Measurements from ENCODE around the gene KCNJ16. TPM values are rescaled to one million over a fixed set of nuclear protein-coding genes. Genes with fewer than 3 reads are reported as not detected.

KCNJ16 gene
- total RNA-seq, 4 donors from 2014 or later, result 0.44 TPM; not detected in 3

DNA sequence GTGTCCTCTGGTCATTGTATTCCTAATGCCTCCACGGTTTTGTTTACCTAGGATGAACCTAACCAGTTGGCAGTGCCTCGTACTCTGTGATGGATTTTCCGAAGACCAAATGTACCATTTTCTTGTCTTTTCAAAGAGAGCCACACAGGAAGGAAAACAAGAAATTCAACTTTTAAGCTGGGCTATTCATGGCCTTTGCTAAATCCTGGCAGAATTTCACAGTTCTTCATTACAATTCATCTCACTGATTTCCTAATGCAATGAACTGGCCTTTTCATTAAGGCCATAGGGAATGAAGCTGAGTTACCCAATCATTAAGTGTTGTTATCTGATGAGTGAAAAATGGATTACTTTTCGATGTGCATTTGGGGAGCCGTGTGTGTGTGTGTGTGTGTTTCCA lies 7.9 kb upstream of the KCNJ16 start:
- no peaks in the 10 kb centered on the region for H3K9me3 ChIP-seq
- H3K36me3 ChIP-seq, result no peaks in the 10 kb centered on the region
- H3K4me1 ChIP-seq, result peaks cover 0 to 6% (median 0%) of the 10 kb centered on the region in 3 donors
- H3K27me3 ChIP-seq, result no peaks in the 10 kb centered on the region
- TF ChIP-seq, protein P1, sequence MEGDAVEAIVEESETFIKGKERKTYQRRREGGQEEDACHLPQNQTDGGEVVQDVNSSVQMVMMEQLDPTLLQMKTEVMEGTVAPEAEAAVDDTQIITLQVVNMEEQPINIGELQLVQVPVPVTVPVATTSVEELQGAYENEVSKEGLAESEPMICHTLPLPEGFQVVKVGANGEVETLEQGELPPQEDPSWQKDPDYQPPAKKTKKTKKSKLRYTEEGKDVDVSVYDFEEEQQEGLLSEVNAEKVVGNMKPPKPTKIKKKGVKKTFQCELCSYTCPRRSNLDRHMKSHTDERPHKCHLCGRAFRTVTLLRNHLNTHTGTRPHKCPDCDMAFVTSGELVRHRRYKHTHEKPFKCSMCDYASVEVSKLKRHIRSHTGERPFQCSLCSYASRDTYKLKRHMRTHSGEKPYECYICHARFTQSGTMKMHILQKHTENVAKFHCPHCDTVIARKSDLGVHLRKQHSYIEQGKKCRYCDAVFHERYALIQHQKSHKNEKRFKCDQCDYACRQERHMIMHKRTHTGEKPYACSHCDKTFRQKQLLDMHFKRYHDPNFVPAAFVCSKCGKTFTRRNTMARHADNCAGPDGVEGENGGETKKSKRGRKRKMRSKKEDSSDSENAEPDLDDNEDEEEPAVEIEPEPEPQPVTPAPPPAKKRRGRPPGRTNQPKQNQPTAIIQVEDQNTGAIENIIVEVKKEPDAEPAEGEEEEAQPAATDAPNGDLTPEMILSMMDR (IDR thresholded peaks at IDR 0.05), result no peak
- no peak for TF ChIP-seq POLR2A (IDR thresholded peaks at IDR 0.05)
- intact Hi-C loops (cut with DNase I), result no loop called here
- H3K4me3 ChIP-seq, result no peak overlapping the region
- H3K27ac ChIP-seq, result no peak overlapping the region
- WGBS, 2 donors, result 29 to 35% methylated on average over 5 of the region's 5 CpGs
- no peak for DNase-seq

DNA sequence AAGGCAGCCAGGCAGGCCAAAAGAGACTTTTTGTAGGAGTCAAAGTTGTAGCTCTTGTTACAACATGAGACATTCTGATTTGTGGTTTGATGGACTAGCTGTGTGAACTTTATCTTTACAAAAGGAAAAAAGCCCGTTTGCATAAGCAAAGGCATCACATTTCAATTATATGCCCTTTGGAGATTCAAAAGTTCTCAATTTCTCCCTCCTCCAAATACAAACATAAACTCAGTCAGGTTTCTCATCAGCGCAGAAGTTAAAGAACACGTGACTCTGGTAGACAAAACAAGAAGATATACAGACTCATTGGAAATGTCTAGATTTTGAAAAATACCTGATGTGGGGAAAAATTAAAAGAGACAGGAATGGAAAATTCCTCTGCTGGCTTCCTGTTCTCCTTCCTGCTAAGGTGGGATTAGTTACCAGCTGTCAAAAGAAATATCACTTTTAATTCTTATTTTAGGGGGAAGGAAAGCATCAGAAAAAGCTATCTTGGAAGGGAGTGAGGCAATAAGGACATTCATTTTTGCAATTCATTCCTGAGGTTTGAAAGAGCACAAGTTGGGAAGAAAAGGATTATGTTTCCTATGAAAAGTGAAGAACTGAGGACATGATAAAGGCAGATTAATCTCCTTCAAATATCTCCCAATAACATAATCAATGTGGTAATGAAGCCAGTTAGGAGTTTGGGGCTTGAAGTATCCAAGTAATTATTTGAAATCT lies 4.6 kb upstream of the KCNJ16 start:
- no peak for TF ChIP-seq POLR2A (IDR thresholded peaks at IDR 0.05)
- TF ChIP-seq, protein P1 (IDR thresholded peaks at IDR 0.05), result no peak
- H3K4me3 ChIP-seq, result no peak overlapping the region
- DNase-seq, result no peak
- no peaks in the 10 kb centered on the region for H3K9me3 ChIP-seq
- no peaks in the 10 kb centered on the region for H3K36me3 ChIP-seq
- intact Hi-C loops (cut with DNase I), result no loop called here
- WGBS, 2 donors, result 42 to 50% methylated on average over 3 of the region's 3 CpGs
- no peak overlapping the region for H3K27ac ChIP-seq
- H3K4me1 ChIP-seq, result peaks cover 0 to 10% (median 0%) of the 10 kb centered on the region in 3 donors
- no peaks in the 10 kb centered on the region for H3K27me3 ChIP-seq

DNA sequence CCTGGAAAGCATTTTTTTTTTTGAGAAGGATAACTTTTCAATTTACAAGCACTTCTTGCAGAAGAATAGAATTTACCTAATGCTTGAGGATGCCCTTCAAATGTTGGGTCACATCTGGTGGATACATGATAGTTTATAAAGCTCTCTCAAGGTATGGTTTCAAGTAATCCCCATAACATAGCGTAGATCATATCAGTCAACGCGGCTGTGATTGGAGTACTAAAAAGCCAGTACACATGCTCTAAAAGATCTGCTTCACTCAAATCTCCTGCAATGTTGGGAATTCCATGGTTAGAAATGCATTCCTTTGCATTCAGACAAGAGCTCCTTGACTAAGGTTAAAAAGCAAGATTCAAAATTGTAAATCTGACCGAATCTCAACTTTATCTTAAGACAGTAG lies 3.9 kb upstream of the KCNJ16 start:
- TF ChIP-seq, protein P1 (IDR thresholded peaks at IDR 0.05), result no peak
- TF ChIP-seq POLR2A (IDR thresholded peaks at IDR 0.05), result no peak
- WGBS, 2 donors, result 86 to 92% methylated on average over 4 of the region's 4 CpGs
- H3K27ac ChIP-seq, result no peak overlapping the region
- H3K4me3 ChIP-seq, result no peak overlapping the region
- no peaks in the 10 kb centered on the region for H3K36me3 ChIP-seq
- intact Hi-C loops (cut with DNase I), result no loop called here
- H3K27me3 ChIP-seq, result no peaks in the 10 kb centered on the region
- peaks cover 0 to 10% (median 0%) of the 10 kb centered on the region in 3 donors for H3K4me1 ChIP-seq
- no peak for DNase-seq
- no peaks in the 10 kb centered on the region for H3K9me3 ChIP-seq

DNA sequence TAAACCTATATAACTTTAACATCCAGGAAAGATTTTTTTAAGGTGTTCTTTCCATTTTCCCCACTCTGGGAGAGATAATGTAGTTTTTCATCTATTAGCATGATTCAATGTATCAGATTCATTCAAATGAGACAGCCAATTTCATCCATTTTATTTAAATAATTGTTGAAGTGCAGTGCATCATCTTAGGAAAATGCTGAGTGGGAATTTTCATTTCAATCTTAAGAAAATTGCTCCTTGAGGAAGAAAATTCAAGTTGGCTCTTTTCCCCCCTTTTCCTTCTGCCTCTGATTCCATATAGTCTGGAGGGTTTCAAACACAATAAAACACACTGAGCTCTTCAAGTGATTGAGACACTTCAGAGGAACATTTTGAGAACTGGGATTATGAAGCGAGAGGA lies 3.4 kb upstream of the KCNJ16 start:
- TF ChIP-seq, protein P1 (IDR thresholded peaks at IDR 0.05), result no peak
- Histone ChIP-seq H3K27me3 (no peaks in the 10 kb centered on the region), H3K4me1 (peaks cover 0 to 10% (median 0%) of the 10 kb centered on the region in 3 donors), H3K4me3 (no peak overlapping the region), H3K9me3 (no peaks in the 10 kb centered on the region), H3K27ac (no peak overlapping the region), H3K36me3 (no peaks in the 10 kb centered on the region)
- intact Hi-C loops (cut with DNase I), result no loop called here
- no peak for DNase-seq
- 83 to 90% methylated on average over 1 of the region's 1 CpG for WGBS, 2 donors

DNA sequence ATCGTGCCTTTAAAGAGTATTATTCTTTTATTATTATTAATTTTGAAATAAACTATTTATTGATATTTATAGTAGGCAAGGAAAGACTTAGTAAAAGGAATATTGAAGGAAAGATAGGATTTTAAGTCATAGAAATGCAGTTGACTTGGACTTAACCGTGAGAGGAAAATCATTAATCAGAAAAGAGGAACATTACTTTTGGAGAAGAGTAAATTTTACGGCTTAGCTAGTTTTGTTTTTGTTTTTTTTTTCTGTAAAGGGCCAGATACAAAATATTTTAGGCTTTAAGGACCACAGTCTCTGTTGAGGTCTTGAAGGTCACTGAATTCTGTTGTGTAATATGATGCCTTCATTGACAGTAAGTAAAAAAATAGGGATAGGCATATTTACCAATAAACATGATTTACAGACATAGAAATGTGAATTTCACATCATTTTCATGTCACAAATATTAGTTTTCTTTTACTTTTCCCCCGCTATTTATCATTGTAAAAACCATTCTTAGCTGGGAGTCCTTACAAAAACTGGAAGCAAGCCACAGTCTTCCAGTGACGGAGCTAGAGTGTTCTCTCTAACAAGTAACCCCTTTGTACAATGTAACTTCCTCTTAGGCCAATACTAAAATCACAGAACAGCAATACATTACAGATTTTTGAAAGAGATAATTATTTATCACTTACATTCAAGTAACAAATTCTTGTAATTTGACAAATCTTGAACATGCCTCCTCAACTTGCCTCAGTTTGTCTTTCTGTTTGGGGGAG lies 2.3 kb upstream of the KCNJ16 start:
- Histone ChIP-seq H3K9me3 (no peaks in the 10 kb centered on the region), H3K4me3 (no peak overlapping the region), H3K27ac (no peak overlapping the region), H3K36me3 (no peaks in the 10 kb centered on the region), H3K4me1 (peaks cover 0 to 4% (median 0%) of the 10 kb centered on the region in 3 donors), H3K27me3 (no peaks in the 10 kb centered on the region)
- DNase-seq, result no peak
- 69 to 70% methylated on average over 5 of the region's 5 CpGs for WGBS, 2 donors
- TF ChIP-seq, protein P1 (IDR thresholded peaks at IDR 0.05), result no peak
- TF ChIP-seq POLR2A (IDR thresholded peaks at IDR 0.05), result no peak
- intact Hi-C loops (cut with DNase I), result no loop called here

Measured in esophagus squamous epithelium (tissue), 5 donors.